ENCODE data around the gene PSMG2.
"Not testable (repeated sequence)": the region's sequence is repeated elsewhere in the genome, so short reads cannot be mapped to it uniquely, and the experiment has no call there.

GRCh38 chr18:12758566-12758965 lies 55.7 kb downstream of the PSMG2 start:
- not testable (repeated sequence) for TF ChIP-seq CTCF (conservative IDR thresholded peaks at IDR 0.05 in 1 of 2, IDR thresholded peaks at IDR 0.05 in 1 of 2; ENCODE audit: extremely low read depth in 1 of 2, insufficient read depth in 1 of 2, low read depth in 1 of 2, low read length in 2 of 2); EZH2 (IDR thresholded peaks at IDR 0.05; ENCODE audit: borderline replicate concordance, low read length)

All from mammary epithelial cell (primary cell).